Panc1 (cell line): Measurements from ENCODE around the gene SLC2A11. TPM values are rescaled to one million over a fixed set of nuclear protein-coding genes. Genes with fewer than 3 reads are reported as not detected.

Experiments
- ATAC-seq: fragments of 200-7000 bp; cut with Tn5 transposase; 2 replicates; pipeline ENCODE4 v1.9.1; 2020; ENCODE audit warnings: mild to moderate bottlenecking, moderate library complexity
- BruUV-seq: library from RNA; stranded (reverse); fragments of 400-500 nt; replicated peaks from 2 replicates; lab custom pipeline; 2021; lab: Mats Ljungman, UMichigan
- CTCF ChIA-PET: fragments of 300-600 bp; sonication (Branson Sonifier 250); formaldehyde crosslinking; loops from one replicate; lab custom pipeline; 2022; ENCODE audit warnings: antibody characterized with exemption; lab: Charles Lee
- POLR2A ChIA-PET: fragments of 300-600 bp; sonication (Branson Sonifier 250); formaldehyde crosslinking; loops from one replicate; lab custom pipeline; 2022; ENCODE audit warnings: antibody characterized with exemption; lab: Charles Lee
- DNase-seq: peaks from one replicate; pipeline ENCODE4 v3.0.0-alpha.2; 2010; ENCODE audit warnings: low read depth, low spot score
- H3K27ac ChIP-seq: 2 replicates; pipeline ENCODE4 v1.5.1; 2011; ENCODE audit warnings: mild to moderate bottlenecking, low read length, inconsistent platforms
- H3K27me3 ChIP-seq: fragments of 200-500 bp; sonication (Bioruptor generic); 2 replicates; pipeline ENCODE4 v1.6.0; 2014; ENCODE audit warnings: low read length, inconsistent platforms; ENCODE audit not compliant: control insufficient read depth, insufficient read depth
- H3K36me3 ChIP-seq: fragments of 200-500 bp; sonication (Bioruptor generic); 2 replicates; pipeline ENCODE4 v1.5.1; 2014; ENCODE audit warnings: inconsistent platforms, mild to moderate bottlenecking, low read length, moderate library complexity; ENCODE audit not compliant: control insufficient read depth, insufficient read depth
- H3K4me1 ChIP-seq: 2 replicates; pipeline ENCODE4 v1.5.1; 2011; ENCODE audit warnings: inconsistent platforms, mild to moderate bottlenecking, low read length, moderate library complexity; ENCODE audit not compliant: control insufficient read depth, insufficient read depth
- H3K4me3 ChIP-seq, 2 experiments: 2 replicates each; pipeline ENCODE4 v1.5.1; 2011 to 2012; ENCODE audit warnings: low read depth in 2 of 2, low read length in 2 of 2, mild to moderate bottlenecking in 2 of 2, inconsistent platforms in 1 of 2, moderate library complexity in 1 of 2
- H3K9me3 ChIP-seq: fragments of 200-500 bp; sonication (Bioruptor generic); 2 replicates; pipeline ENCODE4 v1.5.1; 2014; ENCODE audit warnings: low read depth, mild to moderate bottlenecking, inconsistent platforms, low read length, moderate library complexity; ENCODE audit not compliant: control insufficient read depth, insufficient read depth
- CTCF ChIP-seq: fragments of 450-650 bp; IDR thresholded peaks from 2 replicates; pipeline ENCODE4 v1.5.1; 2017; ENCODE audit warnings: mild to moderate bottlenecking
- POLR2AphosphoS5 ChIP-seq: IDR thresholded peaks from 2 replicates; pipeline ENCODE4 v1.6.1; 2012; ENCODE audit warnings: mild to moderate bottlenecking, low read depth, low read length, moderate library complexity
- REST ChIP-seq, 2 experiments: IDR thresholded peaks; 2 replicates each; pipeline ENCODE4 v1.6.1; 2011 to 2012; ENCODE audit warnings: low read depth in 2 of 2, control low read depth in 1 of 2, low read length in 1 of 2, mild to moderate bottlenecking in 1 of 2, moderate library complexity in 1 of 2; ENCODE audit not compliant: insufficient read depth in 1 of 2
- SIN3A ChIP-seq: IDR thresholded peaks from 2 replicates; pipeline ENCODE4 v1.6.1; 2012; ENCODE audit warnings: low read depth, mild to moderate bottlenecking, low read length, moderate library complexity, borderline replicate concordance; ENCODE audit not compliant: insufficient read depth
- TCF7L2 ChIP-seq: IDR thresholded peaks from 2 replicates; pipeline ENCODE4 v1.6.1; 2011; ENCODE audit warnings: mild to moderate bottlenecking, low read depth, low read length, inconsistent platforms
- in situ Hi-C: cut with HindIII; loops from 2 replicates; pipeline ENCODE4 v1.10.0; 2016; ENCODE audit warnings: low sequenced_read_pairs, low pct_unique_long_range_greater_than_20kb
- intact Hi-C: fragments of 100-400 bp; cut with micrococcal nuclease; formaldehyde crosslinking; loops from one replicate; pipeline ENCODE4 v1.10.0; 2022; ENCODE audit not compliant: unreplicated experiment
- total RNA-seq: library from RNA; stranded (reverse); gene quantifications from one replicate; pipeline ENCODE4 v1.2.1, GENCODE V29; 2021; ENCODE audit not compliant: unreplicated experiment

SLC2A11 gene
- total RNA-seq, 1 experiment from 2014 or later: 33.8 TPM

- CTCF ChIA-PET: interaction anchor here (0.5 to 0.8 kb wide), 8 partner anchors 14 to 670 kb away, joined by 3 to 14 read pairs (median 4); no protein-coding TSS in a partner anchor
- POLR2A ChIA-PET: interaction anchor here (0.6 kb wide), 3 partner anchors 8 to 118 kb away, joined by 5 to 10 read pairs (median 5); no protein-coding TSS in a partner anchor
- peak; percentile 11 for TF ChIP-seq CTCF
- no peak for TF ChIP-seq SIN3A
- no peak for TF ChIP-seq POLR2AphosphoS5
- H3K4me3 ChIP-seq: no peak overlapping the region
- intact Hi-C loops (no loop called here), in situ Hi-C loops (no loop called here)
- H3K27me3 ChIP-seq: no peaks in the 10 kb centered on the region
- no peak for DNase-seq
- H3K36me3 ChIP-seq: no peaks in the 10 kb centered on the region
- peak; percentile 48 for ATAC-seq
- H3K4me1 ChIP-seq: peaks cover 5% of the 10 kb centered on the region; the same call in 1 of the 2 replicates
- no peak overlapping the region for H3K27ac ChIP-seq
- BruUV-seq: no TSS peak
- H3K9me3 ChIP-seq: no peaks in the 10 kb centered on the region
Observed at GRCh38 chr22:23888615-23889401, 31.1 kb downstream of the SLC2A11 start.

- peaks cover 5% of the 10 kb centered on the region; the same call in 1 of the 2 replicates for H3K4me1 ChIP-seq
- H3K27ac ChIP-seq: no peak overlapping the region
- H3K4me3 ChIP-seq: no peak overlapping the region
- no peak for TF ChIP-seq CTCF
- no peak for TF ChIP-seq POLR2AphosphoS5
- TF ChIP-seq SIN3A: no peak
- no peak for TF ChIP-seq TCF7L2
- TF ChIP-seq REST (IDR thresholded peaks at IDR 0.05; ENCODE audit: insufficient read depth in 1 of 2, low read depth in 2 of 2, low read length in 1 of 2): no peak
- in situ Hi-C loops (no loop called here), intact Hi-C loops (no loop called here)
- ChIA-PET POLR2A (no interaction called here), CTCF (interaction anchor here (0.7 kb wide), 1 partner anchor 276 kb away, joined by 13 read pairs; no protein-coding TSS in a partner anchor)
- ATAC-seq: no peak
- no peaks in the 10 kb centered on the region for H3K27me3 ChIP-seq
- no peaks in the 10 kb centered on the region for H3K9me3 ChIP-seq
- no peaks in the 10 kb centered on the region for H3K36me3 ChIP-seq
- BruUV-seq: no TSS peak
- DNase-seq: no peak
Observed at GRCh38 chr22:23889620-23890019, 31.9 kb downstream of the SLC2A11 start.
